ENCODE results near the gene LRRC8E.

Gene LRRC8E

GRCh38 chr19:7918615-7919421 is 30.5 kb downstream of the LRRC8E start:
- in situ Hi-C loops (cut with MboI; ENCODE audit: low sequenced_read_pairs): no loop called here

- in situ Hi-C loops (cut with MboI; ENCODE audit: low sequenced_read_pairs): no loop called here
These were observed 31.6 kb downstream of the LRRC8E start, which contains the start of gene SNAPC2 for GRCh38 chr19:7919610-7920518. Gene SNAPC2, plus strand, starts transcription at chr19:7920338. Its CDS starts 29 bp downstream, at chr19:7920367.

- in situ Hi-C loops (cut with MboI; ENCODE audit: low sequenced_read_pairs): no loop called here
These were observed 32.4 kb downstream of the LRRC8E start for GRCh38 chr19:7920519-7921301.

GRCh38 chr19:7921302-7921966 is 33.1 kb downstream of the LRRC8E start:
- in situ Hi-C loops (cut with MboI; ENCODE audit: low sequenced_read_pairs): no loop called here

GRCh38 chr19:7921967-7922835 is 33.9 kb downstream of the LRRC8E start:
- in situ Hi-C loops (cut with MboI; ENCODE audit: low sequenced_read_pairs): no loop called here

GRCh38 chr19:7922836-7923195 is 34.5 kb downstream of the LRRC8E start:
- in situ Hi-C loops (cut with MboI; ENCODE audit: low sequenced_read_pairs): no loop called here

- in situ Hi-C loops (cut with MboI; ENCODE audit: low sequenced_read_pairs): no loop called here
These were observed 35.2 kb downstream of the LRRC8E start for GRCh38 chr19:7923295-7924191.

GRCh38 chr19:7924241-7924640 is 35.9 kb downstream of the LRRC8E start:
- in situ Hi-C loops (cut with MboI; ENCODE audit: low sequenced_read_pairs): no loop called here

- in situ Hi-C loops (cut with MboI; ENCODE audit: low sequenced_read_pairs): no loop called here
These were observed 36.4 kb downstream of the LRRC8E start for GRCh38 chr19:7924651-7925170.

GRCh38 chr19:7925171-7925851 is 37.0 kb downstream of the LRRC8E start:
- in situ Hi-C loops (cut with MboI; ENCODE audit: low sequenced_read_pairs): no loop called here

- in situ Hi-C loops (cut with MboI; ENCODE audit: low sequenced_read_pairs): no loop called here
These were observed 37.9 kb downstream of the LRRC8E start, which contains the start of gene CTXN1 for GRCh38 chr19:7926021-7926726. Gene CTXN1, minus strand, starts transcription at chr19:7926135. Its CDS starts 597 bp downstream, at chr19:7925538.

GRCh38 chr19:7926727-7927604 is 38.7 kb downstream of the LRRC8E start:
- in situ Hi-C loops (cut with MboI; ENCODE audit: low sequenced_read_pairs): no loop called here

- in situ Hi-C loops (cut with MboI; ENCODE audit: low sequenced_read_pairs): no loop called here
These were observed 39.5 kb downstream of the LRRC8E start for GRCh38 chr19:7927605-7928333.

GRCh38 chr19:7928334-7928706 is 40.0 kb downstream of the LRRC8E start:
- in situ Hi-C loops (cut with MboI; ENCODE audit: low sequenced_read_pairs): no loop called here

Measured in hTERT RPE-1 (cell line).